ENCODE measurements around the gene KCNQ1.

The KCNQ1 gene

GRCh38 chr11:2772544-2773031, 327.8 kb downstream of the KCNQ1 start:
- TF ChIP-seq CTCF (IDR thresholded peaks at IDR 0.05; ENCODE audit: low read depth, low read length, missing control alignments) = no peak
- no peak for DNase-seq (ENCODE audit: low read depth)
- in situ Hi-C loops (cut with HindIII; ENCODE audit: low sequenced_read_pairs) = loop anchor here (5.0 kb wide), 1 partner anchor 50 kb away; no protein-coding TSS in a partner anchor
- no peak overlapping the region for H3K4me3 ChIP-seq (ENCODE audit: low read depth, low read length)

- no peak for DNase-seq (ENCODE audit: low read depth)
- TF ChIP-seq CTCF (IDR thresholded peaks at IDR 0.05; ENCODE audit: low read depth, low read length, missing control alignments) = no peak
- no peak overlapping the region for H3K4me3 ChIP-seq (ENCODE audit: low read depth, low read length)
- in situ Hi-C loops (cut with HindIII; ENCODE audit: low sequenced_read_pairs) = loop anchor here (5.0 kb wide), 1 partner anchor 52 kb away; no protein-coding TSS in a partner anchor
Observed at GRCh38 chr11:2774173-2775082, 329.6 kb downstream of the KCNQ1 start.

GRCh38 chr11:2775083-2775625, 330.3 kb downstream of the KCNQ1 start:
- DNase-seq (ENCODE audit: low read depth) = no peak
- no peak overlapping the region for H3K4me3 ChIP-seq (ENCODE audit: low read depth, low read length)
- no peak for TF ChIP-seq CTCF (IDR thresholded peaks at IDR 0.05; ENCODE audit: low read depth, low read length, missing control alignments)
- in situ Hi-C loops (cut with HindIII; ENCODE audit: low sequenced_read_pairs) = no loop called here

- DNase-seq (ENCODE audit: low read depth) = no peak
- in situ Hi-C loops (cut with HindIII; ENCODE audit: low sequenced_read_pairs) = no loop called here
Observed at GRCh38 chr11:2775626-2776350, 331.0 kb downstream of the KCNQ1 start.

GRCh38 chr11:2776351-2777061, 331.7 kb downstream of the KCNQ1 start:
- DNase-seq (ENCODE audit: low read depth) = no peak
- in situ Hi-C loops (cut with HindIII; ENCODE audit: low sequenced_read_pairs) = no loop called here
- H3K4me3 ChIP-seq (ENCODE audit: low read depth, low read length) = no peak overlapping the region
- no peak for TF ChIP-seq CTCF (IDR thresholded peaks at IDR 0.05; ENCODE audit: low read depth, low read length, missing control alignments)

More at GRCh38 chr11:2775626-2776350, 331.0 kb downstream of the KCNQ1 start:
- no peak for TF ChIP-seq CTCF (IDR thresholded peaks at IDR 0.05; ENCODE audit: low read depth, low read length, missing control alignments)
- no peak overlapping the region for H3K4me3 ChIP-seq (ENCODE audit: low read depth, low read length)

GRCh38 chr11:2777386-2777785, 332.6 kb downstream of the KCNQ1 start:
- TF ChIP-seq CTCF (IDR thresholded peaks at IDR 0.05; ENCODE audit: low read depth, low read length, missing control alignments) = no peak
- in situ Hi-C loops (cut with HindIII; ENCODE audit: low sequenced_read_pairs) = no loop called here
- no peak overlapping the region for H3K4me3 ChIP-seq (ENCODE audit: low read depth, low read length)
- no peak for DNase-seq (ENCODE audit: low read depth)

Measured in astrocyte of the cerebellum (primary cell).